Hepatocyte (in vitro differentiated cells): ENCODE measurements around the gene RALB. TPM values are rescaled to one million over a fixed set of nuclear protein-coding genes. Genes with fewer than 3 reads are reported as not detected.

Experiments
- DNase-seq: peaks from one replicate; pipeline ENCODE4 v3.0.0-alpha.2; 2016; ENCODE audit warnings: low spot score
- H2AFZ ChIP-seq: fragments of 200-600 bp; sonication (generic); 2 replicates; pipeline ENCODE4 v1.6.0; 2016; ENCODE audit warnings: antibody characterized with exemption, mild to moderate bottlenecking
- H3K27ac ChIP-seq: fragments of 200-600 bp; sonication (generic); 2 replicates; pipeline ENCODE4 v1.5.1; 2016; ENCODE audit warnings: mild to moderate bottlenecking
- H3K27me3 ChIP-seq: fragments of 200-600 bp; sonication (generic); 2 replicates; pipeline ENCODE4 v1.6.1; 2016
- H3K36me3 ChIP-seq: fragments of 200-600 bp; sonication (generic); replicated peaks from 2 replicates; pipeline ENCODE4 v1.5.1; 2016; ENCODE audit warnings: low read depth; ENCODE audit not compliant: insufficient read depth
- H3K4me1 ChIP-seq: fragments of 200-600 bp; sonication (generic); 2 replicates; pipeline ENCODE4 v1.5.1; 2016; ENCODE audit warnings: mild to moderate bottlenecking, moderate library complexity; ENCODE audit not compliant: insufficient read depth
- H3K4me2 ChIP-seq: fragments of 200-600 bp; sonication (generic); 2 replicates; pipeline ENCODE4 v1.6.0; 2016
- H3K4me3 ChIP-seq: fragments of 200-600 bp; sonication (generic); 2 replicates; pipeline ENCODE4 v1.5.1; 2016; ENCODE audit warnings: mild to moderate bottlenecking
- H3K79me2 ChIP-seq: fragments of 200-600 bp; sonication (generic); 2 replicates; pipeline ENCODE4 v1.6.0; 2017; ENCODE audit warnings: mild to moderate bottlenecking
- H3K9me2 ChIP-seq: fragments of 200-600 bp; sonication (generic); replicated peaks from 2 replicates; pipeline ENCODE4 v1.6.0; 2017; ENCODE audit warnings: mild to moderate bottlenecking; ENCODE audit not compliant: insufficient read depth
- H3K9me3 ChIP-seq: fragments of 200-600 bp; sonication (generic); 2 replicates; pipeline ENCODE4 v1.5.1; 2016; ENCODE audit warnings: low read depth, mild to moderate bottlenecking
- H4K20me1 ChIP-seq: fragments of 200-600 bp; sonication (generic); 2 replicates; pipeline ENCODE4 v1.6.0; 2016; ENCODE audit warnings: mild to moderate bottlenecking; ENCODE audit not compliant: insufficient read depth, poor library complexity, severe bottlenecking
- CTCF ChIP-seq: fragments of 200-600 bp; sonication (generic); IDR thresholded peaks from 2 replicates; pipeline ENCODE4 v1.5.1; 2016; ENCODE audit warnings: antibody characterized with exemption, mild to moderate bottlenecking; ENCODE audit not compliant: poor library complexity
- EZH2 ChIP-seq: fragments of 200-600 bp; sonication (generic); IDR thresholded peaks from 2 replicates; pipeline ENCODE4 v1.6.1; 2016; ENCODE audit warnings: antibody characterized with exemption, mild to moderate bottlenecking, borderline replicate concordance
- EZH2phosphoT487 ChIP-seq: fragments of 200-600 bp; sonication (generic); IDR thresholded peaks from one replicate; pipeline ENCODE4 v1.6.1; 2018; ENCODE audit warnings: antibody characterized with exemption, mild to moderate bottlenecking, low read depth, moderate library complexity; ENCODE audit not compliant: unreplicated experiment, severe bottlenecking
- WGBS: methylation state at CpG from one replicate; pipeline ENCODE4 v1.1.6; 2016; ENCODE audit warnings: low lambda C conversion rate; ENCODE audit errors: missing lambda C conversion rate; 5-methylcytosine and 5-hydroxymethylcytosine counted together
- polyA plus RNA-seq: library from polyadenylated mRNA; unstranded; fragments of >200 nt; fragmentation: Nextera tagmentation; extraction: Ambion mirVana; gene quantifications from 2 replicates; pipeline ENCODE4 v1.2.1, GENCODE V29; 2016
- total RNA-seq: library from RNA; depleted of rRNA; stranded (reverse); fragments of >200 nt; gene quantifications from 2 replicates; pipeline ENCODE4 v1.2.3, GENCODE V29; 2014

Gene RALB
- total and polyA plus RNA-seq, 2 experiments from 2014 or later: 68.2 to 74.4 TPM

- H3K9me3 ChIP-seq: peaks cover 4% of the 10 kb centered on the region
- H3K27ac ChIP-seq: no peak overlapping the region
- H4K20me1 ChIP-seq: no peaks in the 10 kb centered on the region
- H3K27me3 ChIP-seq: no peaks in the 10 kb centered on the region
- no peaks in the 10 kb centered on the region for H3K9me2 ChIP-seq
- H3K79me2 ChIP-seq: peaks cover 16% of the 10 kb centered on the region
- no peak overlapping the region for H3K4me3 ChIP-seq
- no peak overlapping the region for H3K4me2 ChIP-seq
- WGBS: 93% methylated on average over 9 of the region's 9 CpGs
- DNase-seq: no peak
- H3K36me3 ChIP-seq: no peaks in the 10 kb centered on the region
- TF ChIP-seq EZH2phosphoT487 (no peak), CTCF (no peak), EZH2 (no peak)
- H3K4me1 ChIP-seq: peaks cover 28% of the 10 kb centered on the region
- H2AFZ ChIP-seq: no peak overlapping the region
Observed at GRCh38 chr2:120226316-120226715, 26.3 kb upstream of the RALB start.

- Histone ChIP-seq H3K4me3 (no peak overlapping the region), H4K20me1 (no peaks in the 10 kb centered on the region), H3K4me1 (peaks cover 21% of the 10 kb centered on the region), H3K36me3 (no peaks in the 10 kb centered on the region), H2AFZ (no peak overlapping the region), H3K27ac (no peak overlapping the region), H3K9me2 (no peaks in the 10 kb centered on the region), H3K4me2 (no peak overlapping the region), H3K9me3 (peaks cover 3% of the 10 kb centered on the region), H3K27me3 (no peaks in the 10 kb centered on the region), H3K79me2 (peaks cover 6% of the 10 kb centered on the region)
- no peak for TF ChIP-seq EZH2phosphoT487
- no peak for TF ChIP-seq EZH2
- no peak for TF ChIP-seq CTCF
- 71% methylated on average over 16 of the region's 16 CpGs for WGBS
- DNase-seq: no peak
Observed at GRCh38 chr2:120227111-120227991, 25.3 kb upstream of the RALB start.

GRCh38 chr2:120228503-120228902, 24.1 kb upstream of the RALB start:
- H2AFZ ChIP-seq: no peak overlapping the region
- WGBS: 74% methylated on average over 5 of the region's 5 CpGs

More at GRCh38 chr2:120228503-120228902, 24.1 kb upstream of the RALB start:
- no peaks in the 10 kb centered on the region for H3K79me2 ChIP-seq
- H3K9me3 ChIP-seq: no peaks in the 10 kb centered on the region
- peaks cover 15% of the 10 kb centered on the region for H3K4me1 ChIP-seq
- H3K27ac ChIP-seq: no peak overlapping the region
- no peaks in the 10 kb centered on the region for H3K27me3 ChIP-seq
- H3K36me3 ChIP-seq: no peaks in the 10 kb centered on the region
- H3K9me2 ChIP-seq: no peaks in the 10 kb centered on the region
- no peak for DNase-seq
- H3K4me3 ChIP-seq: no peak overlapping the region
- TF ChIP-seq CTCF (no peak), EZH2 (no peak), EZH2phosphoT487 (no peak)
- H4K20me1 ChIP-seq: no peaks in the 10 kb centered on the region
- H3K4me2 ChIP-seq: no peak overlapping the region
